Measurements from ENCODE around the gene PGC.

Gene PGC

DNA sequence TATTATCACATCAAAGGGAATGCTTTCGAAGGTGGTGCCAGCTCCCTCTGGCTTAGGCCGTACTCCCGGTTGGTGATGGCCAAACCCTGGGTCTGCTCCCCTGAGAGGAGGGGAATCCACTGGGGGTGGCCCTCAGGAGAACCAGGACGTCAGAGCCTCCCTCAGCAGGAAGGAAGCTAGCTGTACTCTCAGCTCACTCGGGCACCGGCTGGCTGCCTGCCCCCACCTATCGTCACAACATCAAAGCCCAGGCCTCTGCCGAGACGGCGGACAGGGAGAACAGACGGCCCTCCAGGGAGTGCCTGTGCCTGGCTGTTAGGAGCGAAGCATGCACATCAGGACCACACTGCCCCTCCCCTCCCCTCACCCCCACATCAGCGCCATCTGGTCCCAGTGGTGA is 9.2 kb upstream of the PGC start:
- Histone ChIP-seq H3K9ac (ENCODE audit: low read length) (no peak overlapping the region), H2AFZ (ENCODE audit: low read length) (no peak overlapping the region), H3K79me2 (ENCODE audit: low read length) (no peaks in the 10 kb centered on the region), H3K4me3 (ENCODE audit: low read length) (no peak overlapping the region), H3F3A (ENCODE audit: insufficient read depth, low read length) (no peaks in the 10 kb centered on the region), H4K20me1 (ENCODE audit: insufficient read depth, low read length) (no peaks in the 10 kb centered on the region), H3K9me3 (replicated peaks; ENCODE audit: insufficient read depth, low read length) (no peaks in the 10 kb centered on the region), H3K4me1 (ENCODE audit: low read length) (no peaks in the 10 kb centered on the region), H3K9me2 (replicated peaks; ENCODE audit: insufficient read depth, low read length) (no peaks in the 10 kb centered on the region), H3K27ac (ENCODE audit: low read length) (no peak overlapping the region), H3K36me3 (replicated peaks; ENCODE audit: insufficient read depth, low read length) (no peaks in the 10 kb centered on the region), H3K27me3 (replicated peaks; ENCODE audit: insufficient read depth, low read length) (0 out of 2 replicates have a peak, but pooled peaks cover under 1% of the 10 kb centered on the region), H3K4me2 (ENCODE audit: low read depth, low read length) (no peak overlapping the region)
- TF ChIP-seq CTCF (IDR thresholded peaks at IDR 0.05; ENCODE audit: low read length) (no peak), EZH2phosphoT487 (IDR thresholded peaks at IDR 0.05; ENCODE audit: low read length) (no peak), EZH2 (optimal IDR thresholded peaks at IDR 0.05; ENCODE audit: low read depth, low read length) (no peak)
- no peak for DNase-seq

DNA sequence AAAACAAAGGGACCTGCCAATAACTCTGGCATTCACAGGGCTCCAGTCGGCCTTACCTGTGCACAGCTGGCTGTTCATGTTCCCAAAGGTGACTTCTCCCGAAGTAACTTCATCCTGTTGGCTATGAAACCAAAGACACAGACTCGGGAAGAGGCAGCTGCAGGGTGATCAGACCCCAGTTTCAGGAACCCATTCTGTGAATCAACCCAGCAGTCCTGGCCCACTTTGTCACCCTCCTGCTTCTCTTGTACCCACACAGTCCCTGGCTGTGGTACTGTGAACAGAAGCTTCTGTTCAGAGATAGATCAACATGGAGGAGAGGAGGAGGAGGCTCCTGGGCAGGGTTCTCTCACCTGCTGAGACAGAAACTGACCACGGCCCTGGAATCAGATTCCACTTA is 8.7 kb upstream of the PGC start:
- Histone ChIP-seq H3K9me2 (replicated peaks; ENCODE audit: insufficient read depth, low read length) (no peaks in the 10 kb centered on the region), H3K27me3 (replicated peaks; ENCODE audit: insufficient read depth, low read length) (no peaks in the 10 kb centered on the region), H3K9ac (ENCODE audit: low read length) (no peak overlapping the region), H3K79me2 (ENCODE audit: low read length) (no peaks in the 10 kb centered on the region), H3K9me3 (replicated peaks; ENCODE audit: insufficient read depth, low read length) (no peaks in the 10 kb centered on the region), H3K36me3 (replicated peaks; ENCODE audit: insufficient read depth, low read length) (no peaks in the 10 kb centered on the region), H4K20me1 (ENCODE audit: insufficient read depth, low read length) (no peaks in the 10 kb centered on the region), H3K4me1 (ENCODE audit: low read length) (no peaks in the 10 kb centered on the region), H3K4me2 (ENCODE audit: low read depth, low read length) (no peak overlapping the region), H3K27ac (ENCODE audit: low read length) (no peak overlapping the region), H3K4me3 (ENCODE audit: low read length) (no peak overlapping the region), H2AFZ (ENCODE audit: low read length) (no peak overlapping the region), H3F3A (ENCODE audit: insufficient read depth, low read length) (no peaks in the 10 kb centered on the region)
- DNase-seq, result no peak
- TF ChIP-seq EZH2 (optimal IDR thresholded peaks at IDR 0.05; ENCODE audit: low read depth, low read length) (no peak), CTCF (IDR thresholded peaks at IDR 0.05; ENCODE audit: low read length) (no peak), EZH2phosphoT487 (IDR thresholded peaks at IDR 0.05; ENCODE audit: low read length) (no peak)

DNA sequence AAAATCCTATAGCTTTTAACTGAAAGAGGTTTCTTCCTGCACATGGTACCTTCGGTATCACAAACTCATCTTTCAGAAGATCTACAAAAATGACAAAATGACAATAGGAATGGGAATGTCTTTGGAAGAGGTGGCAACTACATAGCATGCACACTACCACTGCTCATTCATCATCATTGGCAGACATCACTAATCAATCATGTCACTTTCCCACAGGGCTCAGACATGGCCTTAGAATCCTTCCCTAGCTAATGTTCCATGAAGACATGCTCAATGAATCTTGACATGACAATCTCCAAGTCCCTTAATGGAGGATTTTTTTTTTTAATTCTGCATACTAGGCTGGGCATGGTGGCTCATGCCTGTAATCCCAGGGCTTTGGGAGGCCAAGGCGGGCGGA is 3.2 kb upstream of the PGC start:
- H3K36me3 ChIP-seq (replicated peaks; ENCODE audit: insufficient read depth, low read length), result no peaks in the 10 kb centered on the region
- no peak for DNase-seq
- H4K20me1 ChIP-seq (ENCODE audit: insufficient read depth, low read length), result no peaks in the 10 kb centered on the region
- H3K27me3 ChIP-seq (replicated peaks; ENCODE audit: insufficient read depth, low read length), result no peaks in the 10 kb centered on the region
- no peaks in the 10 kb centered on the region for H3K4me1 ChIP-seq (ENCODE audit: low read length)
- H3F3A ChIP-seq (ENCODE audit: insufficient read depth, low read length), result no peaks in the 10 kb centered on the region
- no peak overlapping the region for H3K4me3 ChIP-seq (ENCODE audit: low read length)
- no peak overlapping the region for H3K27ac ChIP-seq (ENCODE audit: low read length)
- H3K9ac ChIP-seq (ENCODE audit: low read length), result no peak overlapping the region
- no peak overlapping the region for H2AFZ ChIP-seq (ENCODE audit: low read length)
- H3K79me2 ChIP-seq (ENCODE audit: low read length), result no peaks in the 10 kb centered on the region
- TF ChIP-seq CTCF (IDR thresholded peaks at IDR 0.05; ENCODE audit: low read length), result no peak
- no peak for TF ChIP-seq EZH2 (optimal IDR thresholded peaks at IDR 0.05; ENCODE audit: low read depth, low read length)
- TF ChIP-seq EZH2phosphoT487 (IDR thresholded peaks at IDR 0.05; ENCODE audit: low read length), result no peak
- H3K4me2 ChIP-seq (ENCODE audit: low read depth, low read length), result no peak overlapping the region
- no peaks in the 10 kb centered on the region for H3K9me3 ChIP-seq (replicated peaks; ENCODE audit: insufficient read depth, low read length)
- H3K9me2 ChIP-seq (replicated peaks; ENCODE audit: insufficient read depth, low read length), result no peaks in the 10 kb centered on the region

Measured in MM.1S (cell line).